Ectodermal cell (in vitro differentiated cells): Measurements from ENCODE around the gene MAP3K2.

ENCODE experiments used
- H3K27ac ChIP-seq: 2 replicates; pipeline ENCODE4 v1.7.0; 2013; ENCODE audit warnings: mild to moderate bottlenecking, low read depth, low read length; ENCODE audit not compliant: insufficient read depth, poor library complexity, severe bottlenecking
- H3K27me3 ChIP-seq: 2 replicates; pipeline ENCODE4 v1.7.0; 2013; ENCODE audit warnings: mild to moderate bottlenecking, low read length; ENCODE audit not compliant: insufficient read depth, control insufficient read depth, poor library complexity, severe bottlenecking
- H3K36me3 ChIP-seq: one replicate; pipeline ENCODE4 v1.7.0; 2013; ENCODE audit warnings: low read length; ENCODE audit not compliant: control insufficient read depth, insufficient read depth
- H3K4me1 ChIP-seq: one replicate; pipeline ENCODE4 v1.7.0; 2013; ENCODE audit warnings: low read length; ENCODE audit not compliant: control insufficient read depth, insufficient read depth
- H3K4me3 ChIP-seq: 2 replicates; pipeline ENCODE4 v1.7.0; 2013; ENCODE audit warnings: low read depth, low read length, control low read depth; ENCODE audit not compliant: insufficient read depth
- H3K9me3 ChIP-seq: 2 replicates; pipeline ENCODE4 v1.7.0; 2013; ENCODE audit warnings: mild to moderate bottlenecking, low read length, moderate library complexity; ENCODE audit not compliant: control insufficient read depth
- WGBS, 2 experiments: methylation state at CpG; one replicate each; pipeline ENCODE4 v1.1.7; 2013; ENCODE audit warnings: missing lambda C conversion rate in 2 of 2; 5-methylcytosine and 5-hydroxymethylcytosine counted together

MAP3K2 gene

DNA sequence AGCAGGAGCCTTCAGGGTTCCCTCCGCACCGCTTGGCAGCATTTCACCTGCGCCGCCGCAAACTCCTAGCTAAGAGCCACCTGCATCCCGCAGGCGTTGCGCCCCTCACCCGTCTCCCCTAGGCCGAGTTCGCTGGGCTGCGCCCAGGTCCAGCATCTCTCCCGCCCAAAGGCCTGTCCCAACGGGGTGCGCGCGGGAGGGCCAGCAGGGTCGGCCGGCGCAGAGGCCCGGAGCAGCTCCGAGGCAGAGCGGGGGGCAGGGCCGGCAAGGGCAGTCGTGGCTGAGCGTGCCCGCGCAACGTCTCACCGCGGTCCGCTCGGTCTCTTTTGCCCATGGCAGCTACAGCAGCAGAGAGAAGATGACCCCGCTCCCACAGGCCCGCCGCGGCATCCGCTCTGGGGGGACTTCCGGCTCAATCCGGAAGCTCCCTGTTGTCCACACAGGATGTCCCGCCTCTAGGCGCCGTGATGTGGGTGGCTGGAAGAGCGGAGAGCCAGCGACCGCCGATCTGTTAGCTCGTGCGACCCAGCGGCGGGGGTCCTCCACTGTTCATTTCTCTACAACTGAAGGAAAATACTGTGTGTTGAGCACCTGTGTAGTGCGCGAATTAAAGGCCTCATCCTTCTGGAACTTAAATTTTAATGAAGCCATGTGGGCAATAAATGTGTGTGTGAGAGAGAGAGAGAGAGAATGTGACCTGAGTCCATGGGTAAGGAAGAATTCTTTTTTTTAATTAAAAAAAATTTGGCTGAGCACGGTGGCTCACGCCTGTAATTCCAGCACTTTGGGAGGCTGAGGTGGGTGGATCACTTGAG lies 93.8 kb downstream of the MAP3K2 start, which contains the start of gene ERCC3:
ERCC3 (minus strand) TSS at position 397 of the 815 bp plus-strand sequence; CDS start at position 334, 63 bp downstream.
- H3K27ac ChIP-seq: peak within 1 kb of the TSS; percentile 52
- H3K27me3 ChIP-seq: no peaks in the 10 kb centered on the region
- H3K4me3 ChIP-seq: peak within 1 kb of the TSS; percentile 84
- H3K36me3 ChIP-seq: peaks cover 35% of the 10 kb centered on the region
- 0% methylated on average over 55 of the region's 55 CpGs for WGBS, 2 experiments
- H3K4me1 ChIP-seq: peaks cover 12% of the 10 kb centered on the region
- no peaks in the 10 kb centered on the region for H3K9me3 ChIP-seq

DNA sequence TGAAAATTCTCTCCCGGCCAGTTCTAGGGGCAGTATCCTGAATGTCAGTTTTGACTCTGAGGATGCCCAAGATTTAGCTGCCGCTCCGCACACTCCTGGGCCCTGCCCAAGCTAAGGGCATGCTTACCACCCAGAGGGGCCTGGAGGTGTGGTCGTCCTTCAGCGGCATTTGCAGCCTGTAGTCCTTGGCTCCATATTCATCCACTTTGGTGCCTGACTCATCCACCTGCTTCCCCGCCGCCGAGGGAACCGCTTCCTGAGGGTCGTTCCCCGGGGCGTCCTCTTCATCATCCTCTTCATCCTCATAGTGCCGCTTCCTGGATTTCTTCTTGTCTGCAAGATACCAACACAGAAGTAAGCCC lies 94.4 kb downstream of the MAP3K2 start:
- Histone ChIP-seq H3K27ac (no peak overlapping the region), H3K36me3 (peaks cover 40% of the 10 kb centered on the region), H3K4me1 (peaks cover 12% of the 10 kb centered on the region), H3K9me3 (no peaks in the 10 kb centered on the region), H3K4me3 (peak overlapping the region; percentile 84), H3K27me3 (no peaks in the 10 kb centered on the region)
- WGBS, 2 experiments: 17 to 19% methylated on average over 13 of the region's 13 CpGs

DNA sequence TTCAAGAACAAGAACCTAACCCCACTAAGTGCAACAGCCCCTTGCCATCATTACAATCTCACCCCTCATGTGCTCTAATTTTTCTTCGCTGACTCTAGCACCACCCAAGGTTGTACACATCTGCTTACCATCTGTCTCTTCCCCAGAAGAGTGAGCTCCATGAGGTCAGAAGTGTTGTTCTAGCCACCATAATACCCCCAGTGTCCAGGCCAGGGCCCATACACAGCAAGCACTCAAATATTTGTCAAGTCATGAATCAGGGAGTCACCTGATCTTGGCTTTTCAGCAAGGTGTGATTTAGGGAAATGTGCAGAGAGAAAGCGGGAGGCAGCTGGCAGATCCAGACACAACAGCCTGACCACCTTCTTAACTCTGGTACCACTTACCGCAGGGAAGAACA lies 99.5 kb downstream of the MAP3K2 start:
- 92 to 96% methylated on average over 3 of the region's 3 CpGs for WGBS, 2 experiments
- no peak overlapping the region for H3K4me3 ChIP-seq
- peaks cover 87% of the 10 kb centered on the region for H3K36me3 ChIP-seq
- H3K27ac ChIP-seq: no peak overlapping the region
- peaks cover 6% of the 10 kb centered on the region for H3K4me1 ChIP-seq
- H3K9me3 ChIP-seq: no peaks in the 10 kb centered on the region
- no peaks in the 10 kb centered on the region for H3K27me3 ChIP-seq

DNA sequence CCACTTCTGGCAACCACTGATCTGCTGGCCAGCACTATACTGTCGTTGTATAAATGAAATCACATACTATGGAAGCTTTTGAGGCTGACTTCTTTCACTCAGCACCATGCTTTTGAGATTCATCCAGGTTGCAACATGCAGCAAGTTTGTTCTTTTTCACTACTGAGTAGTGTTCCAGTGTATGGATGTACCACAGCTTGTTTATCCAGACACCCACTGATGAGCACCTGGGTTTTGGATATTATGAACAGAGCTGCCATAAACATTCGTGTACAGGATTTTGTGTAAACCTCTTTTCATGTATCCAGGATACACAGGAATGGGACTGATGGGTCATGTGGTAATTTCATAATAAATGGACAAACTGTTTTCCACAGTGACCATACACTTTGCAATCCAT lies 104.5 kb downstream of the MAP3K2 start:
- no peaks in the 10 kb centered on the region for H3K9me3 ChIP-seq
- WGBS, 2 experiments: 95 to 98% methylated on average over 2 of the region's 2 CpGs
- H3K36me3 ChIP-seq: peaks cover 79% of the 10 kb centered on the region
- H3K27ac ChIP-seq: no peak overlapping the region
- H3K27me3 ChIP-seq: no peaks in the 10 kb centered on the region
- H3K4me3 ChIP-seq: no peak overlapping the region
- H3K4me1 ChIP-seq: no peaks in the 10 kb centered on the region

DNA sequence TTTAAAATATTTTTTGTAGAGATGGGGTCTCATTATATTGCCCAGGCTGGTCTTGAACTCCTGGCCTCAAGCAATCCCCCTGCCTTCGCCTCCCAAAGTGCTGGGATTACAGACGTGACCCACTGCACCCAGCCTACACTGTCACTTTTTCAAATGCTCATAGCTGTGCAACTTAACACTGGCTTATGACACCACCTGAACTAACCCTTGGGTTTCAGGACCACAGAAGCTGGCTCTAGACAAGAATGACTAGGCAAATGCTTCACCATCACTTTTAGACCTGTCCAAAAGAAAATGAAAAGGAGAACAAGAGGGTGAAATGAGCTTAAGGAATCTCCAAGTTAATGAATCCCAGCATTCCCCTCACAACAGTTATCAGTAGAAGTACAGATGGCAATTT lies 107.1 kb downstream of the MAP3K2 start:
- Histone ChIP-seq H3K4me1 (no peaks in the 10 kb centered on the region), H3K36me3 (peaks cover 67% of the 10 kb centered on the region)

DNA sequence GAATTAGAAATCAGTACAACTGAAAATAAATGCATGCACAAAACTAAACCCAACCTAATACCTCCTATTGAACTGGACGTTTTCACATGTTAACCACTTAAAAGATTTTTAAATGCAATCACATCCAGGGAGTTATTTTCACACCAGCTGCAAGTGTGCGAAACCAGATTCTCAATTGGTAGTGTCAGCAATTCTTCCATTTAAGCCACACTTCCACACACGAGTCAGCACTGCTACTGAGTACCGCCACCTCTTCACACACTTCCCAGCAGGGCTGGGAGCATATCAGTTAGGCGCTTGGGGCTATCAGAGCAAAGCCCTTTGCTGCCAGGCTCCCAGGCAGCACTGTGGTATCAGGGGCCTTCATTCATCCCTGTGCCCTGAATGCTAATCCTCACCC lies 108.0 kb downstream of the MAP3K2 start:
- Histone ChIP-seq H3K27me3 (no peaks in the 10 kb centered on the region), H3K9me3 (no peaks in the 10 kb centered on the region), H3K4me3 (no peak overlapping the region), H3K36me3 (peaks cover 67% of the 10 kb centered on the region), H3K27ac (no peak overlapping the region), H3K4me1 (no peaks in the 10 kb centered on the region)
- WGBS, 2 experiments: 94% methylated on average over 5 of the region's 5 CpGs

More for the DNA sequence above, 107.1 kb downstream of the MAP3K2 start:
- H3K9me3 ChIP-seq: no peaks in the 10 kb centered on the region
- no peak overlapping the region for H3K27ac ChIP-seq
- H3K4me3 ChIP-seq: no peak overlapping the region
- H3K27me3 ChIP-seq: no peaks in the 10 kb centered on the region
- WGBS, 2 experiments: 90 to 97% methylated on average over 2 of the region's 2 CpGs

DNA sequence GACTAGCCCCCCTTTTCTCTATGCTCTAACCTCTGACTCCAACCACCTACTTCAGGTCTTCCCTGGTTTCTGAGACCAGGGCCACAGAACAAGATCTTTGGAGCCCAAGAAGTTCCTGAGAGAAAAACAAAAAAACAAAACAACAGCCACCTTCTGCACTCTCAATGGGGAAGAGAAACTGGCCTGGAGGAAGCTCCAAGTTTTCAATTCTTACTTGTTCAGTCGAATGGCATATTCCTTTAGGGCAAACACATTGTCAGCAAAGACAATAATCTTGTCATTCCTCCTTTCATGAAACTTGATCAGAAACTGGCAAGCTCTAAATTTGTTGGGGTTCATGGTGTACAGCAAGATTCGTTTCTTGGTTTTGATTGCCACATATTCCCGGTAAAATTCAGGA lies 108.8 kb downstream of the MAP3K2 start:
- H3K4me1 ChIP-seq: no peaks in the 10 kb centered on the region
- peaks cover 64% of the 10 kb centered on the region for H3K36me3 ChIP-seq
- 94 to 96% methylated on average over 3 of the region's 3 CpGs for WGBS, 2 experiments
- no peak overlapping the region for H3K4me3 ChIP-seq
- no peaks in the 10 kb centered on the region for H3K27me3 ChIP-seq
- H3K27ac ChIP-seq: no peak overlapping the region
- no peaks in the 10 kb centered on the region for H3K9me3 ChIP-seq

DNA sequence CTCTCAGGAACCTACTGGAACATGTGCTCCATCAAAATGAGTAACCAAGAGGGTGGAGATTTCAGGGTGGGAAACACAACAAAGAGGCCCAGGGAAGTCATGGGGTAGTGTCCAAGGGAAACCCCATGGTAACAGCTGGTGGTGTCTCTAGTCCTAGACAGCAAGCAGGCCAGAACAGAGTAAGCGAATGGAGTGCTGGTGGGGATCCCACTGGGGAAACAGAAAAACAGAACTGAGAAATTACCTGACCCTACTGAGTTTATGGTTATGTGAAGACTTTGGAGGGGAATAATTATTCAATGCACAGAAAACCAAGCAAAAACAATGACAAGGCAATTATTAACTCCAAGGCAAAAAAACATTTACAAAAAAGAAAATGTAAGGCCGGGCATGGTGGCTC lies 110.7 kb downstream of the MAP3K2 start:
- peaks cover 54% of the 10 kb centered on the region for H3K36me3 ChIP-seq
- 93 to 96% methylated on average over 2 of the region's 2 CpGs for WGBS, 2 experiments
- no peaks in the 10 kb centered on the region for H3K9me3 ChIP-seq
- H3K4me3 ChIP-seq: no peak overlapping the region
- H3K4me1 ChIP-seq: no peaks in the 10 kb centered on the region
- no peaks in the 10 kb centered on the region for H3K27me3 ChIP-seq
- no peak overlapping the region for H3K27ac ChIP-seq

DNA sequence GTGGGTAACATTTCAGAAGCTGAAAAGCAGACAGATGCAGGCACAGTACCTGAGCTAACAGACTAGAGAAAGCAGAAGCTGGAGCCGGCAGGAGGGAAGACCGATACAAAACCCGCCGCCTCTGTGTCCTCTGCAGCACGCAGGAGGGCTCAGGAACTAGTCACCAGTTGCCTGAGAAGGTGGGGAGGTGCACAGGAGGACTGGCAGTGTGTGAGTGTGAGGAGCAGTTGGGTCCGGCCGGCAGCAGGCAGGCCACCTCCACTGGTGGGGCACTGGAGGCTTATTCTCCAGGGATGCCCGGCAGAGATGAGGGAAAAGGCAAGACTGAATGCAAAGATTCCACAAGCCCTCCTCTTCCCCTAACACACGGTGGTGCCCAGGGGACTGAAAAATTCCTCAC lies 112.0 kb downstream of the MAP3K2 start:
- peaks cover 62% of the 10 kb centered on the region for H3K36me3 ChIP-seq

DNA sequence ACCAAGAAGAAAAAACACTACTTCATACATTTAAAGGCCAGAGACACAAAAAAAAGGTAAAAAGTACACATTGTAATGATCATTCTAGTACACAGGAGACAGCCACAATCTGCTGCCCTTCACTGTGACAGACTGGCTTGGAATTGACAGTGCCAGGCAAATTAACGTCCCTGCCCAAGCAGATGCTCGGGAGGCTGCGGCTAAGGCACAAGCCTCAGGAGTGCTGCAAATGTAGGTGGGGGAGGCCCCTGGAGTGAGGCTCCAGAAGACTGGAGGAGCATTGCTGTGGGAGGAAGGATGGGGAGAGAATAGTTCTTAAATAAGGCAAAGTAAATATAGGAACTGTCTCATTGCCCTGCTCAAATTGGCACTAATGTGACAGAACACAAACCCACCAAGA lies 112.4 kb downstream of the MAP3K2 start:
- H3K36me3 ChIP-seq: peaks cover 65% of the 10 kb centered on the region
- no peaks in the 10 kb centered on the region for H3K4me1 ChIP-seq
- no peak overlapping the region for H3K4me3 ChIP-seq
- H3K27me3 ChIP-seq: no peaks in the 10 kb centered on the region
- no peaks in the 10 kb centered on the region for H3K9me3 ChIP-seq
- H3K27ac ChIP-seq: no peak overlapping the region
- 95 to 96% methylated on average over 3 of the region's 3 CpGs for WGBS, 2 experiments

More for the DNA sequence above, 112.0 kb downstream of the MAP3K2 start:
- Histone ChIP-seq H3K27ac (no peak overlapping the region), H3K9me3 (no peaks in the 10 kb centered on the region), H3K4me1 (no peaks in the 10 kb centered on the region), H3K4me3 (no peak overlapping the region), H3K27me3 (no peaks in the 10 kb centered on the region)
- WGBS, 2 experiments: 90 to 94% methylated on average over 9 of the region's 9 CpGs
